ENCODE measurements around the gene CIT.

GRCh38 chr12:119665164-119665929 is 211.8 kb downstream of the CIT start:
- TF ChIP-seq ZKSCAN1 (IDR thresholded peaks at IDR 0.05; ENCODE audit: low read depth, low read length) (0 out of 2 replicates have a peak, but pooled peaks have one; percentile 24), CHD1 (IDR thresholded peaks at IDR 0.05; ENCODE audit: low read length) (no peak), VEZF1 (CRISPR knock-in tag; IDR thresholded peaks at IDR 0.05) (peak; percentile 90)

All from K562 (cell line).